Measurements from ENCODE around the gene CDSN. TPM values are rescaled to one million over a fixed set of nuclear protein-coding genes. Genes with fewer than 3 reads are reported as not detected.

The CDSN gene
- total and polyA plus RNA-seq, 2 experiments from 2014 or later = not detected

- H3K4me1 ChIP-seq (ENCODE audit: insufficient read depth) = peaks cover 3% of the 10 kb centered on the region
- no peaks in the 10 kb centered on the region for H3K79me2 ChIP-seq
- H3K27ac ChIP-seq = no peak overlapping the region
- H3K9me2 ChIP-seq (replicated peaks; ENCODE audit: insufficient read depth) = no peaks in the 10 kb centered on the region
- no peak overlapping the region for H3K4me2 ChIP-seq
- H4K20me1 ChIP-seq (ENCODE audit: insufficient read depth, poor library complexity, severe bottlenecking) = no peaks in the 10 kb centered on the region
- no peak overlapping the region for H3K4me3 ChIP-seq
- H3K27me3 ChIP-seq = no peaks in the 10 kb centered on the region
- H2AFZ ChIP-seq = no peak overlapping the region
- H3K36me3 ChIP-seq (replicated peaks; ENCODE audit: insufficient read depth, low read depth) = no peaks in the 10 kb centered on the region
- DNase-seq (ENCODE audit: low spot score) = no peak
- TF ChIP-seq EZH2phosphoT487 (IDR thresholded peaks at IDR 0.05; ENCODE audit: low read depth, severe bottlenecking, unreplicated experiment) = no peak
- TF ChIP-seq EZH2 (IDR thresholded peaks at IDR 0.05; ENCODE audit: borderline replicate concordance) = no peak
- no peak for TF ChIP-seq CTCF (IDR thresholded peaks at IDR 0.05; ENCODE audit: poor library complexity)
- 77% methylated on average over 6 of the region's 6 CpGs for WGBS (ENCODE audit: low lambda C conversion rate, missing lambda C conversion rate)
- no peaks in the 10 kb centered on the region for H3K9me3 ChIP-seq (ENCODE audit: low read depth)
Measured at GRCh38 chr6:31081872-31082271, 38.4 kb downstream of the CDSN start.

- Histone ChIP-seq H4K20me1 (ENCODE audit: insufficient read depth, poor library complexity, severe bottlenecking) (no peaks in the 10 kb centered on the region), H3K9me3 (ENCODE audit: low read depth) (no peaks in the 10 kb centered on the region), H2AFZ (peak overlapping the region; percentile 58), H3K4me2 (peak overlapping the region; percentile 49), H3K4me1 (ENCODE audit: insufficient read depth) (no peaks in the 10 kb centered on the region), H3K79me2 (no peaks in the 10 kb centered on the region), H3K4me3 (no peak overlapping the region), H3K9me2 (replicated peaks; ENCODE audit: insufficient read depth) (no peaks in the 10 kb centered on the region), H3K27ac (no peak overlapping the region), H3K27me3 (no peaks in the 10 kb centered on the region), H3K36me3 (replicated peaks; ENCODE audit: insufficient read depth, low read depth) (no peaks in the 10 kb centered on the region)
- 32% methylated on average over 22 of the region's 22 CpGs for WGBS (ENCODE audit: low lambda C conversion rate, missing lambda C conversion rate)
- TF ChIP-seq EZH2 (IDR thresholded peaks at IDR 0.05; ENCODE audit: borderline replicate concordance) (no peak), EZH2phosphoT487 (IDR thresholded peaks at IDR 0.05; ENCODE audit: low read depth, severe bottlenecking, unreplicated experiment) (no peak), CTCF (IDR thresholded peaks at IDR 0.05; ENCODE audit: poor library complexity) (peak; percentile 87)
- peak; percentile 82 for DNase-seq (ENCODE audit: low spot score)
Measured at GRCh38 chr6:31079656-31080261, 40.5 kb downstream of the CDSN start.

GRCh38 chr6:31076611-31077010, 43.6 kb downstream of the CDSN start:
- H3K27me3 ChIP-seq = no peaks in the 10 kb centered on the region
- no peaks in the 10 kb centered on the region for H3K79me2 ChIP-seq
- H4K20me1 ChIP-seq (ENCODE audit: insufficient read depth, poor library complexity, severe bottlenecking) = no peaks in the 10 kb centered on the region
- H3K27ac ChIP-seq = no peak overlapping the region
- TF ChIP-seq CTCF (IDR thresholded peaks at IDR 0.05; ENCODE audit: poor library complexity) (no peak), EZH2 (IDR thresholded peaks at IDR 0.05; ENCODE audit: borderline replicate concordance) (no peak), EZH2phosphoT487 (IDR thresholded peaks at IDR 0.05; ENCODE audit: low read depth, severe bottlenecking, unreplicated experiment) (no peak)
- H2AFZ ChIP-seq = no peak overlapping the region
- H3K9me2 ChIP-seq (replicated peaks; ENCODE audit: insufficient read depth) = no peaks in the 10 kb centered on the region
- H3K4me1 ChIP-seq (ENCODE audit: insufficient read depth) = no peaks in the 10 kb centered on the region
- H3K4me2 ChIP-seq = no peak overlapping the region
- H3K36me3 ChIP-seq (replicated peaks; ENCODE audit: insufficient read depth, low read depth) = no peaks in the 10 kb centered on the region
- H3K4me3 ChIP-seq = no peak overlapping the region
- no peak for DNase-seq (ENCODE audit: low spot score)
- no peaks in the 10 kb centered on the region for H3K9me3 ChIP-seq (ENCODE audit: low read depth)
- 86% methylated on average over 4 of the region's 4 CpGs for WGBS (ENCODE audit: low lambda C conversion rate, missing lambda C conversion rate)
